GM12891 (cell line): ENCODE data around the gene HHAT.

Source experiments
- PAX5 ChIP-seq: IDR thresholded peaks from 2 replicates; pipeline ENCODE4 v1.6.1; 2011; ENCODE audit warnings: low read length, moderate library complexity, mild to moderate bottlenecking; ENCODE audit not compliant: insufficient read depth, severe bottlenecking
- POLR2A ChIP-seq: IDR thresholded peaks from 2 replicates; pipeline ENCODE4 v1.6.1; 2011; ENCODE audit warnings: low read depth, low read length, control low read depth
- POLR2AphosphoS5 ChIP-seq: IDR thresholded peaks from 2 replicates; pipeline ENCODE4 v1.6.1; 2011; ENCODE audit warnings: low read depth, low read length, control low read depth
- SPI1 ChIP-seq: IDR thresholded peaks from 2 replicates; pipeline ENCODE4 v1.6.1; 2011; ENCODE audit warnings: low read depth, low read length, control low read depth
- TAF1 ChIP-seq: IDR thresholded peaks from 2 replicates; pipeline ENCODE4 v1.6.1; 2011; ENCODE audit warnings: low read depth, low read length, control low read depth

DNA sequence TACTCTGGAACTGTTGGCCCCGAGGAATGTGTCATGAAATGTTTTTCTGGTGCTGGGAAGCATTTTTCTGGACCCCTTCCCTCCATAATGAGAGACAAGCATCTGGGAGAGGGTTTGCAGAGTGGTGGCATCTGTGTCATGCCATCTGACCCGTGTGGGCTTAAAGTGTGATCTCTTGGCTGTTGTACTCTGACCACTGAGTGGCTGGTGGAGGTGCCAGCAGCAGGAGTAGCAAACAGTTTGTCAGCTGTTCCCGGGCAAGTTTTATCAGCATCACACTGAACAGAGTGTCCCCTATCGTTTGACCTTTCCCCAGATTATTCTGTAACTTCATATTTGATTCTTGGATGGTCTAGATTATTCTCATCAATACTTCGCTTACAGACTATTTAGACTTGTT lies 150.1 kb downstream of the HHAT start:
- TF ChIP-seq POLR2AphosphoS5 (no peak), POLR2A (no peak), SPI1 (no peak), TAF1 (no peak), PAX5 (no peak)
